ENCODE measurements around the gene RAB44. TPM values are rescaled to one million over a fixed set of nuclear protein-coding genes. Genes with fewer than 3 reads are reported as not detected.

RAB44 gene
- total RNA-seq, 1 experiment from 2014 or later: 0.09 TPM

- no TSS peak for BruUV-seq (replicated peaks)
- no peaks in the 10 kb centered on the region for H3K36me3 Mint-ChIP-seq (ENCODE audit: insufficient read depth, unreplicated experiment)
- H3K27me3 Mint-ChIP-seq (ENCODE audit: insufficient read depth, unreplicated experiment): no peaks in the 10 kb centered on the region
- H3K27ac Mint-ChIP-seq (ENCODE audit: low read depth, unreplicated experiment): no peak overlapping the region
- intact Hi-C loops (cut with micrococcal nuclease): no loop called here
- H3K9me3 Mint-ChIP-seq (ENCODE audit: unreplicated experiment): no peaks in the 10 kb centered on the region
- no peak overlapping the region for H3K4me3 Mint-ChIP-seq (ENCODE audit: unreplicated experiment)
- CTCF ChIA-PET: interaction anchor here (1.2 kb wide), 1 partner anchor 124 kb away, joined by 3 read pairs; no protein-coding TSS in a partner anchor
- no peak for TF ChIP-seq CTCF (IDR thresholded peaks at IDR 0.05; ENCODE audit: unreplicated experiment)
- no peak for DNase-seq (ENCODE audit: unreplicated experiment)
- POLR2A ChIA-PET: interaction anchor here (0.6 to 1.4 kb wide), 2 partner anchors 117 to 243 kb away, joined by 3 to 4 read pairs; no protein-coding TSS in a partner anchor
- H3K4me1 Mint-ChIP-seq (ENCODE audit: insufficient read depth, unreplicated experiment): peaks cover 18% of the 10 kb centered on the region
Observed at GRCh38 chr6:36727505-36728021, 29.9 kb downstream of the RAB44 start.

GRCh38 chr6:36728289-36729160 is 30.9 kb downstream of the RAB44 start:
- intact Hi-C loops (cut with micrococcal nuclease): no loop called here
- DNase-seq (ENCODE audit: unreplicated experiment): no peak
- TF ChIP-seq CTCF (IDR thresholded peaks at IDR 0.05; ENCODE audit: unreplicated experiment): no peak
- H3K4me1 Mint-ChIP-seq (ENCODE audit: insufficient read depth, unreplicated experiment): peaks cover 18% of the 10 kb centered on the region
- ChIA-PET POLR2A (interaction anchor here (0.6 kb wide), 1 partner anchor 244 kb away, joined by 3 read pairs; no protein-coding TSS in a partner anchor), CTCF (interaction anchor here (0.5 to 1.2 kb wide), 3 partner anchors 42 to 123 kb away, joined by 3 read pairs; no protein-coding TSS in a partner anchor)
- no TSS peak for BruUV-seq (replicated peaks)
- no peaks in the 10 kb centered on the region for H3K9me3 Mint-ChIP-seq (ENCODE audit: unreplicated experiment)
- no peak overlapping the region for H3K27ac Mint-ChIP-seq (ENCODE audit: low read depth, unreplicated experiment)
- H3K4me3 Mint-ChIP-seq (ENCODE audit: unreplicated experiment): no peak overlapping the region
- H3K36me3 Mint-ChIP-seq (ENCODE audit: insufficient read depth, unreplicated experiment): no peaks in the 10 kb centered on the region
- no peaks in the 10 kb centered on the region for H3K27me3 Mint-ChIP-seq (ENCODE audit: insufficient read depth, unreplicated experiment)

GRCh38 chr6:36729161-36729524 is 31.5 kb downstream of the RAB44 start:
- no peak for TF ChIP-seq CTCF (IDR thresholded peaks at IDR 0.05; ENCODE audit: unreplicated experiment)
- Mint-ChIP-seq H3K4me3 (ENCODE audit: unreplicated experiment) (no peak overlapping the region), H3K36me3 (ENCODE audit: insufficient read depth, unreplicated experiment) (no peaks in the 10 kb centered on the region), H3K4me1 (ENCODE audit: insufficient read depth, unreplicated experiment) (peaks cover 18% of the 10 kb centered on the region), H3K9me3 (ENCODE audit: unreplicated experiment) (no peaks in the 10 kb centered on the region), H3K27me3 (ENCODE audit: insufficient read depth, unreplicated experiment) (no peaks in the 10 kb centered on the region), H3K27ac (ENCODE audit: low read depth, unreplicated experiment) (no peak overlapping the region)
- ChIA-PET CTCF (interaction anchor here (0.6 kb wide), 1 partner anchor 42 kb away, joined by 3 read pairs; no protein-coding TSS in a partner anchor), POLR2A (no interaction called here)
- no peak for DNase-seq (ENCODE audit: unreplicated experiment)
- intact Hi-C loops (cut with micrococcal nuclease): no loop called here
- BruUV-seq (replicated peaks): no TSS peak

Data from MCF 10A (cell line).